Activated B cell treated with CpG ODN at 0.5 μM for 24 hours (primary cell): Measurements from ENCODE around the gene NFASC. TPM values are rescaled to one million over a fixed set of nuclear protein-coding genes. Genes with fewer than 3 reads are reported as not detected.
A peak's percentile ranks its signal among the peaks of the same experiment; 100 is the strongest.

ENCODE experiments used
- ATAC-seq: fragments of 200-7000 bp; cut with Tn5 transposase; one replicate; pipeline ENCODE4 v1.10.0; 2021; ENCODE audit warnings: low read depth, mild to moderate bottlenecking, moderate library complexity
- CTCF ChIA-PET: fragments of 350-600 bp; sonication (Branson Sonifier 250); formaldehyde crosslinking; loops from one replicate; lab custom pipeline; 2021; ENCODE audit warnings: antibody characterized with exemption; lab: Charles Lee
- POLR2A ChIA-PET: fragments of 350-600 bp; sonication (Branson Sonifier 250); formaldehyde crosslinking; loops from one replicate; lab custom pipeline; 2021; ENCODE audit warnings: antibody characterized with exemption; lab: Charles Lee
- DNase-seq: peaks from one replicate; pipeline ENCODE4 v3.0.0; 2022
- H3K27ac Mint-ChIP-seq: one replicate; pipeline ENCODE4 v1.8.0; 2020; ENCODE audit warnings: mixed read lengths
- H3K27me3 Mint-ChIP-seq: one replicate; pipeline ENCODE4 v1.8.0; 2021; ENCODE audit warnings: mixed read lengths
- H3K36me3 Mint-ChIP-seq: one replicate; pipeline ENCODE4 v1.8.0; 2021; ENCODE audit warnings: low read depth, mixed read lengths
- H3K4me1 Mint-ChIP-seq: one replicate; pipeline ENCODE4 v1.8.0; 2021; ENCODE audit warnings: mixed read lengths
- H3K4me3 Mint-ChIP-seq: one replicate; pipeline ENCODE4 v1.8.0; 2020; ENCODE audit warnings: mild to moderate bottlenecking, mixed read lengths
- H3K9me3 Mint-ChIP-seq: one replicate; pipeline ENCODE4 v1.8.0; 2020; ENCODE audit warnings: mixed read lengths
- intact Hi-C: fragments of 100-400 bp; cut with micrococcal nuclease; formaldehyde crosslinking; loops from one replicate; pipeline ENCODE4 v1.15.1; 2024
- total RNA-seq: library from RNA; stranded (reverse); gene quantifications from 2 replicates; pipeline ENCODE4 v1.2.3, GENCODE V29; 2022
- TF ChIP-seq, protein P1 (sequence below): fragments of 200-600 bp; IDR thresholded peaks from one replicate; pipeline ENCODE4 v1.8.0; 2022; ENCODE audit warnings: antibody characterized with exemption, mild to moderate bottlenecking

NFASC gene
- total RNA-seq, 1 donor from 2014 or later: 0.07 TPM

GRCh38 chr1:204984499-204984898, 113.8 kb downstream of the NFASC start:
- Mint-ChIP-seq H3K36me3 (no peaks in the 10 kb centered on the region), H3K27ac (no peak overlapping the region), H3K27me3 (peaks cover 16% of the 10 kb centered on the region), H3K4me3 (no peak overlapping the region), H3K4me1 (peaks cover 11% of the 10 kb centered on the region), H3K9me3 (no peaks in the 10 kb centered on the region)
- POLR2A ChIA-PET: interaction anchor here (0.5 kb wide), 1 partner anchor 47 kb away, joined by 3 read pairs; no protein-coding TSS in a partner anchor
- TF ChIP-seq, protein P1, sequence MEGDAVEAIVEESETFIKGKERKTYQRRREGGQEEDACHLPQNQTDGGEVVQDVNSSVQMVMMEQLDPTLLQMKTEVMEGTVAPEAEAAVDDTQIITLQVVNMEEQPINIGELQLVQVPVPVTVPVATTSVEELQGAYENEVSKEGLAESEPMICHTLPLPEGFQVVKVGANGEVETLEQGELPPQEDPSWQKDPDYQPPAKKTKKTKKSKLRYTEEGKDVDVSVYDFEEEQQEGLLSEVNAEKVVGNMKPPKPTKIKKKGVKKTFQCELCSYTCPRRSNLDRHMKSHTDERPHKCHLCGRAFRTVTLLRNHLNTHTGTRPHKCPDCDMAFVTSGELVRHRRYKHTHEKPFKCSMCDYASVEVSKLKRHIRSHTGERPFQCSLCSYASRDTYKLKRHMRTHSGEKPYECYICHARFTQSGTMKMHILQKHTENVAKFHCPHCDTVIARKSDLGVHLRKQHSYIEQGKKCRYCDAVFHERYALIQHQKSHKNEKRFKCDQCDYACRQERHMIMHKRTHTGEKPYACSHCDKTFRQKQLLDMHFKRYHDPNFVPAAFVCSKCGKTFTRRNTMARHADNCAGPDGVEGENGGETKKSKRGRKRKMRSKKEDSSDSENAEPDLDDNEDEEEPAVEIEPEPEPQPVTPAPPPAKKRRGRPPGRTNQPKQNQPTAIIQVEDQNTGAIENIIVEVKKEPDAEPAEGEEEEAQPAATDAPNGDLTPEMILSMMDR: no peak
- DNase-seq (no peak), ATAC-seq (no peak)
- intact Hi-C loops: no loop called here
- CTCF ChIA-PET: interaction anchor here (1.3 kb wide), 1 partner anchor 8 kb away, joined by 4 read pairs; no protein-coding TSS in a partner anchor

DNA sequence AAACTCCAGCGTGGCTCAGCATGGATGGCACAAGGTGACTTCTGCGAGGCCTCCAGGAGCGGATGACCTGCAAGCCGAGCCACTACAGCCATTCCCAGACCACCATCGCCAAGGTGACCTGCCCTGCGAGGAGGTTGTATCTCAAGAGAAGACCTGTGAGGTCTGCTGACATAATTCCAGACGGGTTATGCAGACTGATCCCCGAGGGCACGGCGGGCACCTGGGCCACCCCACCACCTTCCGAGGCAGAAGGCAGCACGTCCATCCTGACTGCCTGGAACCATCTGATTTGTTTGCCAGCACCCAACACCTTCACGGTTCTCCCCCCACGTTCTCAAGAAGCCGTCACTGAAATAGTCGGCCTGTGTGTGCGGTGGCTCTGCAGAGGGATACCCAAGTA, 115.5 kb downstream of the NFASC start:
- peaks cover 12% of the 10 kb centered on the region for H3K27me3 Mint-ChIP-seq
- no peaks in the 10 kb centered on the region for H3K36me3 Mint-ChIP-seq
- no peak for ATAC-seq
- peaks cover 11% of the 10 kb centered on the region for H3K4me1 Mint-ChIP-seq
- ChIA-PET CTCF (interaction anchor here (0.9 kb wide), 1 partner anchor 10 kb away, joined by 3 read pairs; no protein-coding TSS in a partner anchor), POLR2A (no interaction called here)
- no peak overlapping the region for H3K4me3 Mint-ChIP-seq
- no peak overlapping the region for H3K27ac Mint-ChIP-seq
- no peak for DNase-seq
- intact Hi-C loops: no loop called here
- H3K9me3 Mint-ChIP-seq: no peaks in the 10 kb centered on the region
- TF ChIP-seq, protein P1: no peak

GRCh38 chr1:204987689-204988088, 117.0 kb downstream of the NFASC start:
- POLR2A ChIA-PET: interaction anchor here (0.6 kb wide), 1 partner anchor 820 kb away, joined by 7 read pairs; no protein-coding TSS in a partner anchor
- peaks cover 11% of the 10 kb centered on the region for H3K27me3 Mint-ChIP-seq
- no peaks in the 10 kb centered on the region for H3K36me3 Mint-ChIP-seq
- no peak overlapping the region for H3K27ac Mint-ChIP-seq
- ATAC-seq: no peak
- CTCF ChIA-PET: interaction anchor here (1.4 to 5.8 kb wide), 2 partner anchors 12 to 74 kb away, joined by 3 to 48 read pairs; no protein-coding TSS in a partner anchor
- no peak for DNase-seq
- intact Hi-C loops: no loop called here
- H3K4me3 Mint-ChIP-seq: no peak overlapping the region
- H3K4me1 Mint-ChIP-seq: peaks cover 20% of the 10 kb centered on the region
- H3K9me3 Mint-ChIP-seq: no peaks in the 10 kb centered on the region
- TF ChIP-seq, protein P1: no peak

- POLR2A ChIA-PET: interaction anchor here (0.6 kb wide), 1 partner anchor 819 kb away, joined by 7 read pairs; no protein-coding TSS in a partner anchor
- Mint-ChIP-seq H3K4me3 (no peak overlapping the region), H3K36me3 (no peaks in the 10 kb centered on the region), H3K4me1 (peaks cover 20% of the 10 kb centered on the region), H3K27ac (no peak overlapping the region), H3K9me3 (no peaks in the 10 kb centered on the region), H3K27me3 (peaks cover 8% of the 10 kb centered on the region)
- CTCF ChIA-PET: interaction anchor here (1.2 to 5.8 kb wide), 4 partner anchors 12 to 268 kb away, joined by 3 to 48 read pairs (median 12); no protein-coding TSS in a partner anchor
- ATAC-seq (no peak), DNase-seq (no peak)
- TF ChIP-seq, protein P1: no peak
- intact Hi-C loops: no loop called here
Observed at GRCh38 chr1:204988196-204988595, 117.5 kb downstream of the NFASC start.

DNA sequence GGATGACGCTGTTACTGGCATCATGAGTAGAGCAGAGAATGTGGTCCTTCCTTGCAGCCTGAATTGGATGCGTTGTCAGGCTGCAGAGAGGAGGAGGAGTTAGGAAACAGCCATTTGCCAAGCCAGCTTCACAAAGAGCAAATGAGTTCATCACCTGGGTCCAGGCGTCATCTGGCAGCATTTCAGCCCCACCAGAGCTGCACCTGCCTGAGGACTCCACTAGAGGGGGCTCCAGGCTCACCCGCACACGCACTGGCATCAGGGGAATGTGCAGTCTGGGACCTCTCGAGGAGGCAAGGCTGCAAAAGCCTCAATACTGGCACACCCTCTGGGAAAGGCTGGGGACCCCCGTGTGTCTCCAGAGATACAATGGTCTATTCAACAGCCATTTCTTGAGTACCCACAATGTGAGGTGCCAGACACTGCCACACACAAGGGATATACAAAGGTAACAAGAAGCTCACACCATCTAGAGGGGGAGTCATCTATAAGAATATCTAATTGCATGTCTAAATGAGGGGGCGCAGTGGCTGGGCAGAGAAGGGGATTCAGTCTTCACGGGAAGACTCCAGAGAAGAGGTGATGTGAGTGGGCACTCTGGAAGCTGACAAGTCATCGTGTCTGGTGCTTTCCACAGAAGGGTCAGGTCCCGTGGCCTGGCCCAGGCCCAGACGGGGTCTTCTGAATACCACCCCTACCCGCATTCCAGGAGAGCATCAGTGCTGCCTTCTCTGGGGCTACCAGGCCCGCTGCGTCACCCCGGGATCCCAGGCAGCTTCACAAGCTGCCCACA, 118.8 kb downstream of the NFASC start:
- TF ChIP-seq, protein P1: no peak
- DNase-seq: peak; percentile 34
- H3K27me3 Mint-ChIP-seq: peaks cover 7% of the 10 kb centered on the region
- no peak overlapping the region for H3K27ac Mint-ChIP-seq
- H3K9me3 Mint-ChIP-seq: no peaks in the 10 kb centered on the region
- no peaks in the 10 kb centered on the region for H3K36me3 Mint-ChIP-seq
- ChIA-PET POLR2A (no interaction called here), CTCF (interaction anchor here (0.6 to 5.8 kb wide), 10 partner anchors 10 to 268 kb away, joined by 3 to 48 read pairs (median 6); no protein-coding TSS in a partner anchor)
- H3K4me3 Mint-ChIP-seq: no peak overlapping the region
- peak; percentile 78 for ATAC-seq
- intact Hi-C loops: loop anchor here (1.0 kb wide), 3 partner anchors 72 to 267 kb away; no protein-coding TSS in a partner anchor
- peaks cover 17% of the 10 kb centered on the region for H3K4me1 Mint-ChIP-seq
